UCSD-AML1 (cell line): Measurements from ENCODE around the gene TPST1.
"Not testable (repeated sequence)": the region's sequence is repeated elsewhere in the genome, so short reads cannot be mapped to it uniquely, and the experiment has no call there.

Experiments used
- DNase-seq: peaks from one replicate; lab custom pipeline; 2025; ENCODE audit not compliant: unreplicated experiment; lab: John Stamatoyannopoulos, UW

TPST1 gene

GRCh38 chr7:66204822-66205740, at the start of gene TPST1:
Gene TPST1 (plus strand): TSS chr7:66205334. CDS start chr7:66240426, 35,092 bp downstream.
- peak; percentile 73 for DNase-seq

GRCh38 chr7:66156035-66156434, 49.1 kb upstream of the TPST1 start:
- DNase-seq: not testable (repeated sequence)

- DNase-seq: no peak
These were observed 48.1 kb upstream of the TPST1 start for GRCh38 chr7:66157060-66157459.

- no peak for DNase-seq
These were observed 42.5 kb upstream of the TPST1 start for GRCh38 chr7:66162622-66163021.

- no peak for DNase-seq
These were observed 41.9 kb upstream of the TPST1 start for GRCh38 chr7:66163186-66163610.

- no peak for DNase-seq
These were observed 40.8 kb upstream of the TPST1 start for GRCh38 chr7:66164356-66164755.

GRCh38 chr7:66167773-66168387, 37.3 kb upstream of the TPST1 start:
- no peak for DNase-seq

GRCh38 chr7:66169616-66170015, 35.5 kb upstream of the TPST1 start:
- no peak for DNase-seq

GRCh38 chr7:66170309-66171231, 34.6 kb upstream of the TPST1 start:
- no peak for DNase-seq

- DNase-seq: not testable (repeated sequence)
These were observed 32.4 kb upstream of the TPST1 start for GRCh38 chr7:66172536-66173401.

- DNase-seq: no peak
These were observed 31.3 kb upstream of the TPST1 start for GRCh38 chr7:66173856-66174255.

GRCh38 chr7:66175006-66175405, 30.1 kb upstream of the TPST1 start:
- not testable (repeated sequence) for DNase-seq

- DNase-seq: no peak
These were observed 28.2 kb upstream of the TPST1 start for GRCh38 chr7:66176914-66177313.

GRCh38 chr7:66178258-66178657, 26.9 kb upstream of the TPST1 start:
- DNase-seq: no peak

- no peak for DNase-seq
These were observed 23.8 kb upstream of the TPST1 start for GRCh38 chr7:66181329-66181728.

GRCh38 chr7:66181845-66182244, 23.3 kb upstream of the TPST1 start:
- no peak for DNase-seq

- DNase-seq: no peak
These were observed 22.2 kb upstream of the TPST1 start for GRCh38 chr7:66182920-66183319.

GRCh38 chr7:66183700-66184099, 21.4 kb upstream of the TPST1 start:
- no peak for DNase-seq

- DNase-seq: no peak
These were observed 19.4 kb upstream of the TPST1 start for GRCh38 chr7:66185680-66186187.

GRCh38 chr7:66186991-66187390, 18.1 kb upstream of the TPST1 start:
- no peak for DNase-seq
